SK-N-MC (cell line): ENCODE data around the gene SPATA20.

Experiments used
- EZH2 ChIP-seq: fragments of 200-600 bp; sonication (generic); IDR thresholded peaks from one replicate; pipeline ENCODE4 v1.6.1; 2017; ENCODE audit warnings: antibody characterized with exemption
- POLR2AphosphoS5 ChIP-seq: IDR thresholded peaks from 2 replicates; pipeline ENCODE4 v1.6.1; 2012; ENCODE audit warnings: mild to moderate bottlenecking, low read depth, low read length, borderline replicate concordance

GRCh38 chr17:50575581-50576210 lies 28.7 kb downstream of the SPATA20 start:
- TF ChIP-seq EZH2 = no peak
- no peak for TF ChIP-seq POLR2AphosphoS5
